Measurements from ENCODE around the gene BIVM.

GRCh38 chr13:102838982-102839381 is 40.1 kb downstream of the BIVM start:
- TF ChIP-seq CTCF (conservative IDR thresholded peaks at IDR 0.05; ENCODE audit: low read length), result no peak
- TF ChIP-seq EZH2phosphoT487 (IDR thresholded peaks at IDR 0.05; ENCODE audit: borderline replicate concordance), result no peak

Measured in Loucy (cell line).